ENCODE measurements around the gene KIF3C. TPM values are rescaled to one million over a fixed set of nuclear protein-coding genes. Genes with fewer than 3 reads are reported as not detected.
A peak's percentile ranks its signal among the peaks of the same experiment; 100 is the strongest.

The KIF3C gene
- total RNA-seq, 1 experiment from 2014 or later, result 12.8 TPM

GRCh38 chr2:25881764-25882163 is 100.5 kb downstream of the KIF3C start:
- Histone ChIP-seq H3K79me2 (ENCODE audit: low read length) (peaks cover 13% of the 10 kb centered on the region), H3K27me3 (ENCODE audit: low read length) (no peaks in the 10 kb centered on the region), H3K9me2 (replicated peaks; ENCODE audit: low read length) (no peaks in the 10 kb centered on the region), H3K27ac (ENCODE audit: low read length) (no peak overlapping the region), H4K20me1 (ENCODE audit: low read length) (no peaks in the 10 kb centered on the region), H3K9ac (ENCODE audit: low read length) (no peak overlapping the region), H3K9me3 (ENCODE audit: low read length) (no peaks in the 10 kb centered on the region), H3K4me1 (ENCODE audit: insufficient read depth, low read length) (peaks cover 18% of the 10 kb centered on the region), H3F3A (ENCODE audit: low read length, unreplicated experiment) (no peaks in the 10 kb centered on the region), H3K4me3 (ENCODE audit: low read length) (no peak overlapping the region), H3K4me2 (ENCODE audit: low read length) (no peak overlapping the region), H3K36me3 (ENCODE audit: low read depth, low read length) (no peaks in the 10 kb centered on the region), H2AFZ (ENCODE audit: low read length) (no peak overlapping the region)
- intact Hi-C loops (cut with micrococcal nuclease), result no loop called here
- TF ChIP-seq EZH2 (IDR thresholded peaks at IDR 0.05; ENCODE audit: low read length, unreplicated experiment) (no peak), CTCF (conservative IDR thresholded peaks at IDR 0.05; ENCODE audit: low read depth, low read length) (no peak), EZH2phosphoT487 (IDR thresholded peaks at IDR 0.05; ENCODE audit: borderline replicate concordance, low read length) (no peak)
- ATAC-seq (no peak), DNase-seq (no peak)
- no TSS peak for BruUV-seq (replicated peaks)
- ChIA-PET CTCF (no interaction called here), POLR2A (ENCODE audit: unreplicated experiment) (no interaction called here)

- H3K9me2 ChIP-seq (replicated peaks; ENCODE audit: low read length), result no peaks in the 10 kb centered on the region
- peak overlapping the region; percentile 68 for H3K27ac ChIP-seq (ENCODE audit: low read length)
- H3K9me3 ChIP-seq (ENCODE audit: low read length), result no peaks in the 10 kb centered on the region
- peak overlapping the region; percentile 62 for H3K4me3 ChIP-seq (ENCODE audit: low read length)
- no TSS peak for BruUV-seq (replicated peaks)
- peaks cover 26% of the 10 kb centered on the region for H3K4me1 ChIP-seq (ENCODE audit: insufficient read depth, low read length)
- no peaks in the 10 kb centered on the region for H3K27me3 ChIP-seq (ENCODE audit: low read length)
- no peak for TF ChIP-seq EZH2phosphoT487 (IDR thresholded peaks at IDR 0.05; ENCODE audit: borderline replicate concordance, low read length)
- TF ChIP-seq CTCF (conservative IDR thresholded peaks at IDR 0.05; ENCODE audit: low read depth, low read length), result no peak
- no peak for TF ChIP-seq EZH2 (IDR thresholded peaks at IDR 0.05; ENCODE audit: low read length, unreplicated experiment)
- no peaks in the 10 kb centered on the region for H3K36me3 ChIP-seq (ENCODE audit: low read depth, low read length)
- CTCF ChIA-PET, result interaction anchor here (0.5 to 1.2 kb wide), 4 partner anchors 27 to 178 kb away, joined by 3 to 4 read pairs (median 3); no protein-coding TSS in a partner anchor
- peak; percentile 57 for ATAC-seq
- peak overlapping the region; percentile 70 for H2AFZ ChIP-seq (ENCODE audit: low read length)
- H3K4me2 ChIP-seq (ENCODE audit: low read length), result peak overlapping the region; percentile 83
- H4K20me1 ChIP-seq (ENCODE audit: low read length), result 0 out of 2 replicates have a peak, but pooled peaks cover 8% of the 10 kb centered on the region
- H3K9ac ChIP-seq (ENCODE audit: low read length), result peak overlapping the region; percentile 54; the same call in 1 of the 2 replicates
- intact Hi-C loops (cut with micrococcal nuclease), result loop anchor here (10.0 kb wide), 1 partner anchor 206 kb away; no protein-coding TSS in a partner anchor
- peak; percentile 89 for DNase-seq
- H3K79me2 ChIP-seq (ENCODE audit: low read length), result peaks cover 39% of the 10 kb centered on the region
- no peaks in the 10 kb centered on the region for H3F3A ChIP-seq (ENCODE audit: low read length, unreplicated experiment)
- POLR2A ChIA-PET (ENCODE audit: unreplicated experiment), result interaction anchor here (0.5 to 0.9 kb wide), 3 partner anchors 133 to 321 kb away, joined by 3 to 4 read pairs (median 3); no protein-coding TSS in a partner anchor
Observed at GRCh38 chr2:25879133-25879730, 103.1 kb downstream of the KIF3C start.

Measured in PC-3 (cell line).